SKM-1 treated with dmso at 0.1 percent for 144 hours (cell line): ENCODE measurements around the gene RRP1B.
"Not testable (repeated sequence)": the region's sequence is repeated elsewhere in the genome, so short reads cannot be mapped to it uniquely, and the experiment has no call there.

Source experiments
- DNase-seq: peaks from one replicate; lab custom pipeline; 2025; ENCODE audit not compliant: unreplicated experiment; lab: John Stamatoyannopoulos, UW

The RRP1B gene

DNA sequence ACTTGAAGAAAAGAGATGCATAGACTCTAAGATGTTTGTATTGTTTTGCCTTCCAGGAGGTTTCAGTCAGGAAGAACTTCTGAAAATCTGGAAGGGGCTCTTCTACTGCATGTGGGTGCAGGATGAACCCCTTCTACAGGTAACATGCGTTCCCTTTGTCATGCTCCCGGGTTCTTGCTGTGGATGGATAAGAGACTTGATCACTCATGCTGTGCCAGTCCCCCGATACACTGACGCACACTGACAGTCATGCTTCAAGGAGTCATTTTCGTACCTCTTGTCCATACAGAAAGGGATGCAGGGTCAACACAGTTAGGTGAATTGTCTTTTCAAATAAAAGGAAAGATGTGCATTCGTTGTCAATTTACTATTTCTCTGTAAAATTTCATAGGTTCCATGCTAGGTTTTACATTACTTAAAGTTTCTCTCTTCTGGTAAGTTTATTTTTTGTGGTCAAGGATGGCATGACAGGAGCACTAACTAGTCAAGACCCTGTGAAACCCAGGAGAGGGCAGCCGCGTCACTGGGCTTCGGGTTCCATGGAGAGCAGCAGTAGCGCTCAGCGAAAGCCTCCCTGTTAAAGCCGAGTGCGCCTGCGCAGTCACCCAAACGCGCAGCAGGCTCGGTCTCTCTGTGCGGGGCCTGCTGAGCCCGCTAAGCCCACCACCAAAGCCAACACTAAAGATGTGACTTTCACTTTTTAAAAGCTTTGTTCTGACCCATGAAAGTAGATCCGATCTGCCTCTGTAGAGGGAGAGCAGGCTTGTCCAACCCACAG, 10.7 kb downstream of the RRP1B start:
- no peak for DNase-seq

- DNase-seq = no peak
Measured at GRCh38 chr21:43675871-43676270, 16.5 kb downstream of the RRP1B start.

GRCh38 chr21:43676391-43676790, 17.0 kb downstream of the RRP1B start:
- no peak for DNase-seq

GRCh38 chr21:43679951-43680350, 20.6 kb downstream of the RRP1B start:
- no peak for DNase-seq

GRCh38 chr21:43680421-43680820, 21.1 kb downstream of the RRP1B start:
- DNase-seq = not testable (repeated sequence)

DNA sequence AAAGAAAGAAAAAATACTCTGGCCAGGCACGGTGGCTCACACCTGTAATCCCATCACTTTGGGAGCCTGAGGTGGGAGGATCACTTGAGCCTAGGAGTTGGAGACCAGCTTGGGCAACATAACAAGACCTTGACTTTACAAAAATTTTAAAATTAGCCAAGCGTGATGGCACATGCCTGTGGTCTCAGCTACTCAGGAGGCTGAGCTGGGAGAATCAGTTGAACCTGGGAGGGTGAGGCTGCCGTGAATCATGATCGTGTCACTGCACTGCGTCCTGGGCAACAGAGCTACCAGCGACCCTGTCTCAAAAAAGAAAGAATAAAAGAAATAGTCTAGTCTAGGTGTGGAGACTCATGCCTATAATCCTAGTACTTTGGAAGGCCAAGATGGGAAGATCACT, 22.3 kb downstream of the RRP1B start:
- no peak for DNase-seq

GRCh38 chr21:43684424-43684823, 25.1 kb downstream of the RRP1B start:
- DNase-seq = no peak

- no peak for DNase-seq
Measured at GRCh38 chr21:43686811-43687565, 27.6 kb downstream of the RRP1B start.

GRCh38 chr21:43687566-43688399, 28.4 kb downstream of the RRP1B start:
- no peak for DNase-seq

DNA sequence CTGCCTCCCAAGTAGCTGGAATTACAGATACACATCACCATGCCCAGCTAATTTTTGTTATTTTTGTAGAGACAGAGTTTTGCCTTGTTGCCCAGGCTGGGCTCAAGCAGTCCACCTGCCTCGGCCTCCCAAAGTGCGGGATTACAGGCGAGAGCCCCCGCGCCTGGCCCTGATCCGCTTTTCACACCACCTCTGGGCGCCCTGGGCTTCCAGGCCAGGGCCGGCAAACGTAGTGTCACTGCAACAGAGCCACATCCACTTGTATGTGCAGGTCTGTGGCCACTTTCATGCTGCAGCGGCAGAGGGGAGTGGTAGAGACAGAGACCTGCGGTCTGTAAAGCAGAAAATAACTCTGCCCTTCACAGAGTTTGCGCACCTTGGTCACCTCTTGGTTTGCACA, 29.5 kb downstream of the RRP1B start:
- DNase-seq = no peak

DNA sequence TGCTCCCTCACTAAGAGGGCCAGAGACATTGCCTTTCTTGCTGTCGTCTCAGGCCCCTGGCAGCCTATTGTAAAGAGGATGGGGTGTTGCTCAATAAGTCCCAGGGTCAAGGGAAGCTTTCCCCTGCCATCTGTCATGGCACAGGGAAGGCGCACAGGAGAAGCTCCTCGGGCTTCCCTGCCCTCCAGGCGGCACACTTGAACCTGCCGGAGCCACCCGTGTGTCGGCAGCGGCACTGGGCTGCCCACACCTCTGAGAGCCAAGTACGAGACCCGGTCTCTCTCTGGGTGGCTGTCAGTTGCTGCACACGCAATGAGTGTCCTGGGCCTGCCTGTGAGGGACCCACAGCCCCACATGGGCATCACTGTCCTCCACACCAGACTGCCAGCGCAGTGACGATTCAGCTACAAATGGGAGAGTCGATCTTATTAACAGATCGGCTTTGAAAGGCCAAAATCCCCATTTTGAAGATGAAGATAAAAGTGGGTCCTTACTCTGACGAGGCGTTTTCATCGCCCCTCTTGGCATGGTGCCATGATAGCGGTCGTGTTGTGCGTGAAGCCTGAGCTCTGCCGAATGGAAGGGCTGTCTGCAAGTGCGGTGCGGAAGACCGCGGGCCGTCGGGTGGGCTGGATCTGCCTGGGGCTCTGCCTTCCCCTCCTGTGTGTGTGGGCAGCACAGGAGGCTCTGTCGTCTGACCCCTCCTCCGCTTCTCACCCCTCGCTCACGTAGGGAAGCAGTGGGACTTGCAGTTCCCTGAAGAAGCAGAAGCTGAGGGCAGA, 30.4 kb downstream of the RRP1B start:
- DNase-seq = no peak

GRCh38 chr21:43690346-43690745, 31.0 kb downstream of the RRP1B start:
- no peak for DNase-seq

- DNase-seq = no peak
Measured at GRCh38 chr21:43691086-43691795, 31.9 kb downstream of the RRP1B start.

DNA sequence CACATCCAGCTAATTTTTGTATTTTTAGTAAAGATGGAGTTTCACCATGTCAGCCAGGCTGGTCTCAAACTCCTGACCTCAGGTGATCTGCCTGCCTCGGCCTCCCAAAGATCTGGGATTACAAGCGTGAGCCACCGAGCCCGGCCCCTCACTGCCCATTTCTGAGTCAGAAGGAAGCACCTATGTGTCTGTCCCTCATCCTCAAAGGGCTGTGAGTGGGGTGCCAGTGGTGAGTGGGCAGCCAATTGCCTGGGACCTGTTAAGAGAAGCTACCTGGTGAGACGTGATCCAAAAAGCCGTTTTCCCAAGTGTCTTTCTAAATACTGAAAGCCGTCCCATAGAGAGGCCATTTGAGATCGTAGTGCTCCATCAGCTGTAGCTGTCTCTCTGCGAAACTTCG, 32.4 kb downstream of the RRP1B start:
- no peak for DNase-seq

- no peak for DNase-seq
Measured at GRCh38 chr21:43692949-43693348, 33.6 kb downstream of the RRP1B start.

DNA sequence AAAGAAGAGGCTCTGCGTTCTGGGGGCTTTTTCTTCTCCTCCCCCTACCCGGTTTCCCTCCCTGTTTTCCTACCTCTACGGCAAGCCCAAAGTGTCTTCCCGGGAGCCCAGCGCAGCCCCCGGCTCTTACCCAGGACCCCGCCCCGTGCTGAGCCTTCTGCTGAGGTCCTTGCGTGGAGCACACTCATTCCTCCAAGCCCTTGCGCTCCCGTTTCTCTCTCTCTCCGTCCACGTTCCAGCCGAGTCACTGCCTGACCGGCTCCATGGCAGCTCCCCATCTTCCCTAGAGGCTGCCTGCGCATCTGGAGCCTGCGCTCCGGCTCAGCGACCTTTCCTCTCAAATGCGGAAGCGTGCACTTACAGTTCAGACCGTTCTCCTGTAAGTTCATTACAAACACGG, 34.6 kb downstream of the RRP1B start:
- no peak for DNase-seq

DNA sequence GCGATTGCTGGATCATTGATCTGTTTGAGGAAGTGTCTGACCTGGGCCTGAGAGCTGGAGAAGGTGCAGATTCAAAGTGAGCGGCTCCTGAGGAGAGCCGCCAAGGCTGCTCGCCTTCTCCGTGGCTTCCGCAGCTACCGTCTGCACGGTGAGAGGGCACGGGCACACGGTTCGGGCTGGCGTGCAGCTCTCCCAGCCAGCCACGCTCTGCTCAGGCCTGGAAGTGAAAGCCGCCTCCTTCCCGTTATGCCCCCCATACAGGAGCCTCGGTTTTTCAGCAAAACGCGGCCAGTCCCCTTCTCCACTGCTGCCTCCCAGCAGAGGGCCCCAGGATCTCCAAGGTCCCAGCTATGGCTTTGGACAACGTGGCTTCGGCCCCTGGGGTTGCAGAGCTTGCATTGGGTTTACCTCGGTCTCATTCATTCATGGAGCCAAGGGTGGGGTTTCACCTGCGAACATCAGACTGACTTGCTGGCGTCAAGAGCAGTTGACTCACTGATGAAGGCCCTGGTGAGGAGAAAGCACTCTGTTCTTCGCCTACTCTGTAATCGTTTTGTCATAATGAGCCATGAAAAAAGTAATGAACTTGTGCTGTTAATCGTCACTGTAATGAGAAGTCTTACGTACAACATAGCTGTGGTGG, 35.2 kb downstream of the RRP1B start:
- no peak for DNase-seq

DNA sequence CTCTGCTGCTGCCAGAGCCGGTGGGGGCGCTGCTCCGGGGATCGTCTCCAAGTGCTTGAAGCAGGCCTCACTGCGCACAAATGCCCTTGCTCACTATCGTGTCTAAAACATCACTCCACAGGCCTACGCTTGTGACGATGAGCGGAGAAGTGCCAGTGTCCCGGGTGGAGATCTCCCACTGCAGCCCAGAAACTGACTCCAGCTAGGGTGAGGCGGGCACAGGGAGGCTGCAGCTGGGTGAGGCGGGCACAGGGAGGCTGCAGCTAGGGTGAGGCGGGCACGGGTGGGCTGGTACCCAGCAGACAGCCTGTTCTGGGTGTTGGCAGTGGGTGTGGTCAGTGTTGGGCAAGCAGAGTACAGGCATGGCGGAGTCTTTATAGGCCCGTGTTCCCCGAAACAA, 36.9 kb downstream of the RRP1B start:
- DNase-seq = no peak

GRCh38 chr21:43697758-43698643, 38.6 kb downstream of the RRP1B start:
- no peak for DNase-seq
